A673 (cell line): ENCODE data around the gene MKKS. TPM values are rescaled to one million over a fixed set of nuclear protein-coding genes. Genes with fewer than 3 reads are reported as not detected.

Source experiments
- BruUV-seq: library from RNA; stranded (reverse); fragments of 400-500 nt; replicated peaks from 2 replicates; lab custom pipeline; 2021; lab: Mats Ljungman, UMichigan
- CTCF ChIA-PET: fragments of 300-600 bp; sonication (Branson Sonifier 250); formaldehyde crosslinking; loops from one replicate; lab custom pipeline; 2022; ENCODE audit warnings: antibody characterized with exemption; lab: Charles Lee
- POLR2A ChIA-PET: fragments of 300-600 bp; sonication (Branson Sonifier 250); formaldehyde crosslinking; loops from one replicate; lab custom pipeline; 2022; ENCODE audit warnings: antibody characterized with exemption; ENCODE audit not compliant: low non-redundant PET; lab: Charles Lee
- DNase-seq: peaks from one replicate; pipeline ENCODE4 v3.0.0-alpha.2; 2015; ENCODE audit warnings: low spot score
- H3K27ac ChIP-seq: fragments of 200-600 bp; sonication (generic); 2 replicates; pipeline ENCODE4 v1.5.1; 2016; ENCODE audit warnings: mixed run types, low read depth, mild to moderate bottlenecking, mixed read lengths, antibody characterized with exemption, low read length; ENCODE audit not compliant: poor library complexity, severe bottlenecking
- H3K27me3 ChIP-seq: fragments of 200-600 bp; sonication (generic); replicated peaks from 2 replicates; pipeline ENCODE4 v1.6.1; 2017; ENCODE audit warnings: mixed run types, low read depth, mild to moderate bottlenecking, mixed read lengths, antibody characterized with exemption, low read length; ENCODE audit not compliant: insufficient read depth, poor library complexity
- H3K36me3 ChIP-seq: fragments of 200-600 bp; sonication (generic); 2 replicates; pipeline ENCODE4 v1.6.1; 2016; ENCODE audit warnings: mixed run types, mild to moderate bottlenecking, mixed read lengths, antibody characterized with exemption, low read length; ENCODE audit not compliant: insufficient read depth, poor library complexity, severe bottlenecking
- H3K4me1 ChIP-seq: fragments of 200-600 bp; sonication (generic); 2 replicates; pipeline ENCODE4 v1.6.1; 2017; ENCODE audit warnings: mixed run types, mild to moderate bottlenecking, mixed read lengths, antibody characterized with exemption, low read length; ENCODE audit not compliant: insufficient read depth, poor library complexity, severe bottlenecking
- H3K4me3 ChIP-seq: fragments of 200-600 bp; sonication (generic); 2 replicates; pipeline ENCODE4 v1.5.1; 2016; ENCODE audit warnings: low read depth, mixed run types, mild to moderate bottlenecking, mixed read lengths, low read length; ENCODE audit not compliant: poor library complexity, severe bottlenecking
- H3K9me3 ChIP-seq: fragments of 200-600 bp; sonication (generic); 2 replicates; pipeline ENCODE4 v1.6.1; 2016; ENCODE audit warnings: mixed run types, low read depth, mild to moderate bottlenecking, mixed read lengths, antibody characterized with exemption, low read length; ENCODE audit not compliant: poor library complexity, severe bottlenecking
- EZH2 ChIP-seq: fragments of 200-600 bp; sonication (generic); IDR thresholded peaks from 2 replicates; pipeline ENCODE4 v1.6.1; 2017; ENCODE audit warnings: borderline replicate concordance, low read depth, mild to moderate bottlenecking, mixed read lengths, antibody characterized with exemption, low read length; ENCODE audit not compliant: poor library complexity, severe bottlenecking
- intact Hi-C: fragments of 100-400 bp; cut with micrococcal nuclease; formaldehyde crosslinking; loops from one replicate; pipeline ENCODE4 v1.10.0; 2022; ENCODE audit not compliant: unreplicated experiment
- total RNA-seq: library from RNA; stranded (reverse); gene quantifications from 2 replicates; pipeline ENCODE4 v1.2.3, GENCODE V29; 2021
- TF ChIP-seq, protein P1 (sequence below): fragments of 300-800, 200-600 bp; sonication (generic); conservative IDR thresholded peaks from 2 replicates; pipeline ENCODE4 v1.5.1; 2017; ENCODE audit warnings: low read depth, mild to moderate bottlenecking, antibody characterized with exemption, low read length, moderate library complexity, mixed read lengths

MKKS gene
- total RNA-seq, 1 experiment from 2014 or later: 31.9 TPM

DNA sequence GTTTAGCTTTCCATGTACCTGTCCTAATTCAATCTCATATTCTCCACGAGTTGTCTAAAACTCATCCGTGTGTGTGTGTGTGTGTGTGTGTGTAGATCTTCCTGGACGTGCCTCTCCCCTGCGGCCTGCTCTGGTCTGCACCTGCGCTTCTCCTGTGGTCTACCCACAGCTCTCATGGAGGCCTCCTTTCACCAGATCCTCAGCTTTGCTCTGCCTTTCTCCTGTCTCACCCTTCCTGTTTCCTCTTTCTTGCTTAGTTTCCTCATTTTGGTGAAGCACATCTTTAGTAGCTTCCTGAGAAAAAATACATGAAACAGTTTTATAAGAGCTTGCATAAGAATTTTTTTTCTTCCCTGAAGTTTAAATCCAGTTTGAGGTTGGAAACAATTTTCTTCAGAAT, 19.2 kb upstream of the MKKS start:
- H3K4me1 ChIP-seq: peaks cover 15% of the 10 kb centered on the region
- ChIA-PET POLR2A (no interaction called here), CTCF (no interaction called here)
- no peaks in the 10 kb centered on the region for H3K9me3 ChIP-seq
- intact Hi-C loops: no loop called here
- no peaks in the 10 kb centered on the region for H3K36me3 ChIP-seq
- TF ChIP-seq, protein P1, sequence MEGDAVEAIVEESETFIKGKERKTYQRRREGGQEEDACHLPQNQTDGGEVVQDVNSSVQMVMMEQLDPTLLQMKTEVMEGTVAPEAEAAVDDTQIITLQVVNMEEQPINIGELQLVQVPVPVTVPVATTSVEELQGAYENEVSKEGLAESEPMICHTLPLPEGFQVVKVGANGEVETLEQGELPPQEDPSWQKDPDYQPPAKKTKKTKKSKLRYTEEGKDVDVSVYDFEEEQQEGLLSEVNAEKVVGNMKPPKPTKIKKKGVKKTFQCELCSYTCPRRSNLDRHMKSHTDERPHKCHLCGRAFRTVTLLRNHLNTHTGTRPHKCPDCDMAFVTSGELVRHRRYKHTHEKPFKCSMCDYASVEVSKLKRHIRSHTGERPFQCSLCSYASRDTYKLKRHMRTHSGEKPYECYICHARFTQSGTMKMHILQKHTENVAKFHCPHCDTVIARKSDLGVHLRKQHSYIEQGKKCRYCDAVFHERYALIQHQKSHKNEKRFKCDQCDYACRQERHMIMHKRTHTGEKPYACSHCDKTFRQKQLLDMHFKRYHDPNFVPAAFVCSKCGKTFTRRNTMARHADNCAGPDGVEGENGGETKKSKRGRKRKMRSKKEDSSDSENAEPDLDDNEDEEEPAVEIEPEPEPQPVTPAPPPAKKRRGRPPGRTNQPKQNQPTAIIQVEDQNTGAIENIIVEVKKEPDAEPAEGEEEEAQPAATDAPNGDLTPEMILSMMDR: no peak
- no peak for TF ChIP-seq EZH2
- no TSS peak for BruUV-seq
- H3K27me3 ChIP-seq: no peaks in the 10 kb centered on the region
- peak overlapping the region; percentile 33 for H3K27ac ChIP-seq
- H3K4me3 ChIP-seq: no peak overlapping the region
- no peak for DNase-seq

DNA sequence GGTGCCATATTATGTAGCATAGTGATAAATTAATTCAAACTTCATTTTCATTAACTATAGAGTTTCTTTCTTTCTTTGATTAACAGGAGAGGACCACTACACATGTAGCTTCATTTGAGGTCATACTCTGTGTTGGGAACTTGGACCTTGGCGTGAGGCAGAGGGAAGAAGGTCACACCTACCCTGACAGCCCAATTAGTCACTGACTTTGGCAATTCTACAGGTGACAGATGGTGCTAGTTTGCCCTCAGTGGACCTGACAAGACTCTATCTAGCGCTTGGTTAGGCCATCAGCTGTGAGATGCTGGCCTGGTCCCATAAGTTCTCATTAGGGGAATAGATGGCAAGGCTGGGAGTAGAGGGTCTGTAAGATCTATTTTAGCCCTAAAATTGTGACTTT, 15.2 kb upstream of the MKKS start:
- no peak overlapping the region for H3K27ac ChIP-seq
- intact Hi-C loops: no loop called here
- DNase-seq: no peak
- no peaks in the 10 kb centered on the region for H3K27me3 ChIP-seq
- no peak overlapping the region for H3K4me3 ChIP-seq
- BruUV-seq: no TSS peak
- ChIA-PET POLR2A (interaction anchor here (0.7 kb wide), 1 partner anchor 576 kb away, joined by 5 read pairs; no protein-coding TSS in a partner anchor), CTCF (no interaction called here)
- peaks cover 33% of the 10 kb centered on the region for H3K4me1 ChIP-seq
- no peaks in the 10 kb centered on the region for H3K9me3 ChIP-seq
- H3K36me3 ChIP-seq: no peaks in the 10 kb centered on the region
- TF ChIP-seq, protein P1: no peak
- no peak for TF ChIP-seq EZH2

DNA sequence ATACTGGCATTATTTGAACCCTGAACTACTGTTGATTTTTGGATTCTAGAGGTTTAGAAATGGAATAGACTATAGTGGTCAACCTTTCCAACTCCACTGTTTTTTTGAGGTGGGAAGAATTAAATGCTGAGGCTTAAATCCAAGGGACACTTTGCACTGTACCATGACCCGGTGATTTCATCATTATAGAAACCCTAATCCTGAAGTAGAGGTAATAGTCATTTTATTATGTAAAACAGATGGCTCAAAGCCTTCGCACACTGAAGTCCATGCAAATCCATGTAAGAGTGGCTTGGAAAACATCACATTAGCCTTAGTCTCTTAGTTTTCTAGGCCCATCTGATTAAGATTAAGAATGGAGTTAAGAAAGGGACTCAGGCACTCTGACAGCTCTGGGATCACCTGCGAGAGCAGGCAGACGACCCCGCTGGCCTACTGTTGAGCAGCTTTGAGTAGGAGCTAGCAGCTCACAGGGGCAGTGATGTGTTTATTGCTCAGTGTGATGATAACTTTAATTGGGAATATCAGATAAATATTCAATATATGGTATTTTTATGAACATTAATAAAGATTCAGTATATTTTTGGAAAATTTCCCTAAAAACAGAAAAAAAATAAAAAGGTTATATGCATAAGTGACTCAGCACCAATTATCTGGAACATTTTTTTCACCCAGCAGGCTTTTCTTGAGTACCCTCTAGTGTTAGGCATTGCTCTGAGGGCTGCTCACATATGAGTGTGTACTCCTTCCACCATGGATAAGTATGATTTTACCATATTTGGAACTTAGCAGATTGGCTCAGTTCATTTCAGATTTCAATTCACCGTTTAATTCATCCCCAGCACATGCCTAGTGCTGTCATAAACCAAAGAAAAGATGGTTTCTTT, 14.5 kb upstream of the MKKS start:
- Histone ChIP-seq H3K4me3 (no peak overlapping the region), H3K27me3 (no peaks in the 10 kb centered on the region), H3K27ac (peak overlapping the region; percentile 40), H3K9me3 (no peaks in the 10 kb centered on the region), H3K4me1 (peaks cover 32% of the 10 kb centered on the region), H3K36me3 (no peaks in the 10 kb centered on the region)
- TF ChIP-seq, protein P1: 0 out of 2 replicates have a peak, but pooled peaks have one; percentile 22
- TF ChIP-seq EZH2: no peak
- BruUV-seq: no TSS peak
- CTCF ChIA-PET: no interaction called here
- intact Hi-C loops: no loop called here
- POLR2A ChIA-PET: no interaction called here
- DNase-seq: peak; percentile 63
